KMS-11 (cell line): Measurements from ENCODE around the gene HECTD1.
"Not testable (repeated sequence)": the region's sequence is repeated elsewhere in the genome, so short reads cannot be mapped to it uniquely, and the experiment has no call there.

Source experiments
- H2AFZ ChIP-seq: fragments of 200-600 bp; sonication (generic); 2 replicates; pipeline ENCODE4 v1.6.1; 2016; ENCODE audit warnings: antibody characterized with exemption, mixed run types, low read depth
- H3K27ac ChIP-seq: fragments of 200-600 bp; sonication (generic); 2 replicates; pipeline ENCODE4 v1.6.1; 2016; ENCODE audit warnings: mild to moderate bottlenecking, mixed run types
- H3K27me3 ChIP-seq: fragments of 200-600 bp; sonication (generic); 2 replicates; pipeline ENCODE4 v1.6.1; 2017; ENCODE audit warnings: mild to moderate bottlenecking, low read depth, mixed run types, moderate library complexity; ENCODE audit not compliant: insufficient read depth
- H3K36me3 ChIP-seq: fragments of 200-600 bp; sonication (generic); 2 replicates; pipeline ENCODE4 v1.6.1; 2017; ENCODE audit warnings: mild to moderate bottlenecking, mixed run types; ENCODE audit not compliant: insufficient read depth
- H3K4me1 ChIP-seq: fragments of 200-600 bp; sonication (generic); 2 replicates; pipeline ENCODE4 v1.6.1; 2016; ENCODE audit warnings: mild to moderate bottlenecking, low read depth, mixed run types; ENCODE audit not compliant: poor library complexity, severe bottlenecking
- H3K4me2 ChIP-seq: fragments of 200-600 bp; sonication (generic); 2 replicates; pipeline ENCODE4 v1.7.0; 2016; ENCODE audit warnings: mild to moderate bottlenecking, mixed run types
- H3K4me3 ChIP-seq: fragments of 200-600 bp; sonication (generic); IDR thresholded peaks from 2 replicates; pipeline ENCODE4 v1.6.1; 2017; ENCODE audit warnings: low read depth, low read length, mixed read lengths; ENCODE audit not compliant: insufficient read depth
- H3K79me2 ChIP-seq: fragments of 200-600 bp; sonication (generic); 2 replicates; pipeline ENCODE4 v1.6.1; 2016; ENCODE audit warnings: low read depth, mixed run types; ENCODE audit not compliant: insufficient read depth
- H3K9ac ChIP-seq: fragments of 200-600 bp; sonication (generic); 2 replicates; pipeline ENCODE4 v1.6.1; 2016; ENCODE audit warnings: mild to moderate bottlenecking, mixed run types
- H4K20me1 ChIP-seq: fragments of 200-600 bp; sonication (generic); 2 replicates; pipeline ENCODE4 v1.6.1; 2016; ENCODE audit warnings: mild to moderate bottlenecking, mixed run types; ENCODE audit not compliant: insufficient read depth
- CTCF ChIP-seq: fragments of 200-600 bp; sonication (generic); conservative IDR thresholded peaks from 2 replicates; pipeline ENCODE4 v1.6.1; 2017; ENCODE audit warnings: low read depth, mild to moderate bottlenecking, antibody characterized with exemption, low read length, moderate library complexity, mixed read lengths

HECTD1 gene

GRCh38 chr14:31190717-31191263 lies 16.8 kb downstream of the HECTD1 start:
- no peak overlapping the region for H3K4me3 ChIP-seq
- no peak overlapping the region for H3K27ac ChIP-seq
- TF ChIP-seq CTCF = no peak
- no peaks in the 10 kb centered on the region for H3K36me3 ChIP-seq
- no peak overlapping the region for H3K4me2 ChIP-seq
- H2AFZ ChIP-seq = no peak overlapping the region
- H3K79me2 ChIP-seq = peaks cover 15% of the 10 kb centered on the region; the same call in 1 of the 2 replicates
- peaks cover 17% of the 10 kb centered on the region for H3K4me1 ChIP-seq
- H3K27me3 ChIP-seq = no peaks in the 10 kb centered on the region
- H4K20me1 ChIP-seq = no peaks in the 10 kb centered on the region
- no peak overlapping the region for H3K9ac ChIP-seq

GRCh38 chr14:31190219-31190603 lies 17.4 kb downstream of the HECTD1 start:
- no peak overlapping the region for H3K27ac ChIP-seq
- no peak overlapping the region for H3K9ac ChIP-seq
- peaks cover 15% of the 10 kb centered on the region; the same call in 1 of the 2 replicates for H3K79me2 ChIP-seq
- no peak for TF ChIP-seq CTCF
- H3K4me1 ChIP-seq = peaks cover 11% of the 10 kb centered on the region
- no peaks in the 10 kb centered on the region for H3K36me3 ChIP-seq
- no peaks in the 10 kb centered on the region for H3K27me3 ChIP-seq
- no peak overlapping the region for H3K4me2 ChIP-seq
- H3K4me3 ChIP-seq = no peak overlapping the region
- no peak overlapping the region for H2AFZ ChIP-seq
- H4K20me1 ChIP-seq = no peaks in the 10 kb centered on the region

- Histone ChIP-seq H3K36me3 (no peaks in the 10 kb centered on the region), H3K4me1 (peaks cover 5% of the 10 kb centered on the region), H3K27ac (no peak overlapping the region), H3K4me2 (no peak overlapping the region), H3K27me3 (no peaks in the 10 kb centered on the region), H2AFZ (no peak overlapping the region), H3K79me2 (peaks cover 15% of the 10 kb centered on the region; the same call in 1 of the 2 replicates), H4K20me1 (no peaks in the 10 kb centered on the region), H3K4me3 (no peak overlapping the region), H3K9ac (no peak overlapping the region)
- TF ChIP-seq CTCF = no peak
These were observed 18.0 kb downstream of the HECTD1 start for GRCh38 chr14:31189346-31190218.

- no peak for TF ChIP-seq CTCF
- H2AFZ ChIP-seq = no peak overlapping the region
- no peaks in the 10 kb centered on the region for H4K20me1 ChIP-seq
- H3K9ac ChIP-seq = no peak overlapping the region
- no peaks in the 10 kb centered on the region for H3K4me1 ChIP-seq
- H3K27me3 ChIP-seq = no peaks in the 10 kb centered on the region
- peaks cover 21% of the 10 kb centered on the region; the same call in 1 of the 2 replicates for H3K79me2 ChIP-seq
- no peak overlapping the region for H3K4me3 ChIP-seq
- no peak overlapping the region for H3K27ac ChIP-seq
- H3K36me3 ChIP-seq = no peaks in the 10 kb centered on the region
- no peak overlapping the region for H3K4me2 ChIP-seq
These were observed 18.8 kb downstream of the HECTD1 start for GRCh38 chr14:31188744-31189143.

GRCh38 chr14:31182016-31182415 lies 25.6 kb downstream of the HECTD1 start:
- H2AFZ ChIP-seq, H3K36me3 ChIP-seq: not testable (repeated sequence)

More at GRCh38 chr14:31182016-31182415, 25.6 kb downstream of the HECTD1 start:
- 0 out of 2 replicates have a peak, but pooled peaks cover 10% of the 10 kb centered on the region for H3K79me2 ChIP-seq
- not testable (repeated sequence) for H3K4me3 ChIP-seq, H3K9ac ChIP-seq, H3K4me2 ChIP-seq, H3K27me3 ChIP-seq, H3K27ac ChIP-seq, H4K20me1 ChIP-seq, H3K4me1 ChIP-seq
